ENCODE measurements around the gene PLA2G4E. TPM values are rescaled to one million over a fixed set of nuclear protein-coding genes. Genes with fewer than 3 reads are reported as not detected.

Gene PLA2G4E
- polyA plus RNA-seq, 2 of the 4 experiments (the other 2 are of a cell fraction) = 0.01 TPM; not detected in 1

DNA sequence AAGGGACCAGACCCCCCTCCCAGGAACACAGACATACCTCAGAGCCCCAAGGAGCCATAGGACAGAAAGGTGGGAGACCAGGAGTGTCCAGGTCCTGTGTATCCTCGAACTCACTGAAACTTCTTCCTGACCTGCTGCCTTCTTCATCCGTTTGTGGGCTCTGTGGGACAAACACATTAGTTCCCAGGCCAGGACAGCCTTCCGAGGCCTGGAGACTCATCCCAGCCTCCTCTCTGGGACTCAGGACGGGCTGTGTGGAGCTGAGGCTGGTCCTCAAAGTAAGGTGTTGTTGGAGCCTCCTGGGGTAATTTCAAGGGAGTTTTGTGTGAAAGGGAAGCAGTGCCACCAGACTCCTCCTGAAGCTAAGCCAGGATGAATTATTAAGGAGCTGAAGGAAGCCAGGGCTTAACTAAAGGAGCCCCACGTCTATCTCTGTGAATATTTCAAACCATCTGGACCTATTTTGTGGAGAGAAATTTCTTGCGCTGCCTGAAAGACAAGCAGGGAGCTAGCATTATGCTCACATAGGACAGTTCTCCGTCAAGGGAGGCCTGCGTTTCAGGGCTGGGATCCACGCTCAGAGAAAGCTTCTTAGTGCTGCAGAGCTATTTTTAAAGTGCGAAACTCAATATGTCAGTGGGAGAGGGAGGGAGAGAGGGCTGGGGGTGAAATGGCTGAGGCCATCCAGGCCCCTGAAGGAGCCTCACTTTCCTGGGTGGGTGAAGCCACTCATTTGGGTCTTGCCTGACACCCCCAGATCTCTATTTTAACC, 29.8 kb upstream of the PLA2G4E start:
- FAIRE-seq (no peak), DNase-seq (ENCODE audit: low read depth in 1 of 2, low spot score in 1 of 2) (no peak), ATAC-seq (no peak)
- TF ChIP-seq RAD21 (conservative IDR thresholded peaks at IDR 0.05 in 1 of 2, IDR thresholded peaks at IDR 0.05 in 1 of 2) = no peak
- TF ChIP-seq, protein P1, sequence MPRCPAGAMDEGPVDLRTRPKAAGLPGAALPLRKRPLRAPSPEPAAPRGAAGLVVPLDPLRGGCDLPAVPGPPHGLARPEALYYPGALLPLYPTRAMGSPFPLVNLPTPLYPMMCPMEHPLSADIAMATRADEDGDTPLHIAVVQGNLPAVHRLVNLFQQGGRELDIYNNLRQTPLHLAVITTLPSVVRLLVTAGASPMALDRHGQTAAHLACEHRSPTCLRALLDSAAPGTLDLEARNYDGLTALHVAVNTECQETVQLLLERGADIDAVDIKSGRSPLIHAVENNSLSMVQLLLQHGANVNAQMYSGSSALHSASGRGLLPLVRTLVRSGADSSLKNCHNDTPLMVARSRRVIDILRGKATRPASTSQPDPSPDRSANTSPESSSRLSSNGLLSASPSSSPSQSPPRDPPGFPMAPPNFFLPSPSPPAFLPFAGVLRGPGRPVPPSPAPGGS (IDR thresholded peaks at IDR 0.05) = no peak
- TF ChIP-seq KDM1A (IDR thresholded peaks at IDR 0.05; ENCODE audit: low read depth) = no peak
- TF ChIP-seq, protein P2, sequence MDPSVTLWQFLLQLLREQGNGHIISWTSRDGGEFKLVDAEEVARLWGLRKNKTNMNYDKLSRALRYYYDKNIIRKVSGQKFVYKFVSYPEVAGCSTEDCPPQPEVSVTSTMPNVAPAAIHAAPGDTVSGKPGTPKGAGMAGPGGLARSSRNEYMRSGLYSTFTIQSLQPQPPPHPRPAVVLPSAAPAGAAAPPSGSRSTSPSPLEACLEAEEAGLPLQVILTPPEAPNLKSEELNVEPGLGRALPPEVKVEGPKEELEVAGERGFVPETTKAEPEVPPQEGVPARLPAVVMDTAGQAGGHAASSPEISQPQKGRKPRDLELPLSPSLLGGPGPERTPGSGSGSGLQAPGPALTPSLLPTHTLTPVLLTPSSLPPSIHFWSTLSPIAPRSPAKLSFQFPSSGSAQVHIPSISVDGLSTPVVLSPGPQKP (IDR thresholded peaks at IDR 0.05; ENCODE audit: low read depth, low read length) = no peak
- TF ChIP-seq HES2 (IDR thresholded peaks at IDR 0.05) = no peak
- 0 out of 6 replicates have a peak overlapping the region, but pooled peaks of 1 of the 2 experiments have one; percentile 24 for H3K27ac ChIP-seq
- 80% methylated on average over 10 of the region's 10 CpGs for WGBS (ENCODE audit: missing lambda C conversion rate)
- no peaks in the 10 kb centered on the region for H3K9me3 ChIP-seq
- no peak overlapping the region for H3K4me2 ChIP-seq
- ChIA-PET POLR2A (no interaction called here), CTCF (interaction anchor here (1.1 to 7.7 kb wide), 2 partner anchors 64 to 87 kb away, joined by 3 to 96 read pairs; no protein-coding TSS in a partner anchor)
- no peak overlapping the region for H3K4me3 ChIP-seq
- H3K4me1 ChIP-seq = peaks cover 21% of the 10 kb centered on the region

DNA sequence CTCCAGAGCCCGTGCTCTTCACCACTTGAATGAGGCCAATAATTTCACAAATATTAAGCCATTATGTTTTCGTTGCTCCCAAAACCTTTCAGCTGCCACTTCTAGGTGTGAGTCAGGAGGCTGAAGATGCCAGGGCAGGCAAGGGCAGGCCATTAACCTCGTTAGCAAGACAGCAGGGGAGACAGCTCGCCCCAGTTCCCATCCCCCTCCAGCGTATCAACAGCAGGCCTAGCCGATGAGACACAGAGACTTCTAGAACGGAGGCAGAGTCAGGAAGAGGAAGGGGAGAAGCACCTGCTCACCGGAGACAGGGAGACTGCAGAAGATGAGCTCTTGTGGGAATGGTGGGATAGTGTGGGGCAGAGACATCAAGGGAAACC, 28.0 kb upstream of the PLA2G4E start:
- H3K4me3 ChIP-seq = no peak overlapping the region
- ATAC-seq = no peak
- ChIA-PET CTCF (interaction anchor here (1.2 to 1.8 kb wide), 3 partner anchors 8 to 59 kb away, joined by 3 to 8 read pairs (median 5); no protein-coding TSS in a partner anchor), POLR2A (no interaction called here)
- 88% methylated on average over 8 of the region's 8 CpGs for WGBS (ENCODE audit: missing lambda C conversion rate)
- TF ChIP-seq KDM5A (IDR thresholded peaks at IDR 0.05) (no peak), ZFP36 (IDR thresholded peaks at IDR 0.05; ENCODE audit: borderline replicate concordance, partially characterized antibody) (no peak), EHMT2 (IDR thresholded peaks at IDR 0.05; ENCODE audit: low read depth) (no peak), MYC (IDR thresholded peaks at IDR 0.05; ENCODE audit: borderline replicate concordance, low read length) (no peak)
- TF ChIP-seq, protein P3, sequence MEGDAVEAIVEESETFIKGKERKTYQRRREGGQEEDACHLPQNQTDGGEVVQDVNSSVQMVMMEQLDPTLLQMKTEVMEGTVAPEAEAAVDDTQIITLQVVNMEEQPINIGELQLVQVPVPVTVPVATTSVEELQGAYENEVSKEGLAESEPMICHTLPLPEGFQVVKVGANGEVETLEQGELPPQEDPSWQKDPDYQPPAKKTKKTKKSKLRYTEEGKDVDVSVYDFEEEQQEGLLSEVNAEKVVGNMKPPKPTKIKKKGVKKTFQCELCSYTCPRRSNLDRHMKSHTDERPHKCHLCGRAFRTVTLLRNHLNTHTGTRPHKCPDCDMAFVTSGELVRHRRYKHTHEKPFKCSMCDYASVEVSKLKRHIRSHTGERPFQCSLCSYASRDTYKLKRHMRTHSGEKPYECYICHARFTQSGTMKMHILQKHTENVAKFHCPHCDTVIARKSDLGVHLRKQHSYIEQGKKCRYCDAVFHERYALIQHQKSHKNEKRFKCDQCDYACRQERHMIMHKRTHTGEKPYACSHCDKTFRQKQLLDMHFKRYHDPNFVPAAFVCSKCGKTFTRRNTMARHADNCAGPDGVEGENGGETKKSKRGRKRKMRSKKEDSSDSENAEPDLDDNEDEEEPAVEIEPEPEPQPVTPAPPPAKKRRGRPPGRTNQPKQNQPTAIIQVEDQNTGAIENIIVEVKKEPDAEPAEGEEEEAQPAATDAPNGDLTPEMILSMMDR (IDR thresholded peaks at IDR 0.05) = no peak
- H3K4me2 ChIP-seq = no peak overlapping the region
- peaks cover 29% of the 10 kb centered on the region for H3K4me1 ChIP-seq
- DNase-seq (ENCODE audit: low read depth in 1 of 2, low spot score in 1 of 2) = no peak
- no peak for FAIRE-seq
- H3K9me3 ChIP-seq = no peaks in the 10 kb centered on the region
- no peak overlapping the region for H3K27ac ChIP-seq

DNA sequence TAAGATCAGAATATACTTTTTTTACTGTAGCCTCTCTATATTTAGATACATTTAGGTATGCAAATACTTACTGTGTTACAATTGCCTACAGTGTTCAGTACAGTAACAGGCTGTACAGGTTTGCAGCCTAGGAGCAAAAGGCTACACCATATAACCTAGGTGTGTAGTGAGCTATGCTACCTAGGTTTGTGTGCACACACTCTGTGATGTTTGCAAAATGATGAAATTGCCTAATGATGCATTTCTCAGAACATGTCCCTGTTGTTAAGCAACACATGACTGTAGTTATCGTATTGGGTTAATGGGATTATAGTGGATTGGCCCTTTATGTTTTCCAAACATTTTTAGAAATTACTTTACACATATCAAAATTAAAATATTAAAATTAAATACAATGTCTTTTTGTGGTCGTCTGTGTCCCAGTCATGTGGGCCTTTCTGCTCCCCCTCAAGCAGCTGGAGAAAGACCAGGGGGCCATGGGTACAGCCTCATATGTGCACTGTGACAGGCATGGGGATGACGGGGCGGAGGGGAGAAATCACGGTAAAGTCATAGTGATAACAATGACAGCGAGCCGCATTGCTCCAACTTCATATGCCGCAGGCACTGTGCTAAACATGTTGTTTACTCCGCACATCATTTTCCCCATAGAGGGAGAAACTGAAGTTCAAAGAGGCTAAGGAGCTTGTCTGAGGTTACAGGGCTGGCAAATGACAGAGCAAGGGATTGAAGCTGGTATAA, 27.4 kb upstream of the PLA2G4E start:
- 95% methylated on average over 9 of the region's 9 CpGs for WGBS (ENCODE audit: missing lambda C conversion rate)
- no peak overlapping the region for H3K4me2 ChIP-seq

More for the DNA sequence above, 27.4 kb upstream of the PLA2G4E start:
- Histone ChIP-seq H3K4me1 (peaks cover 29% of the 10 kb centered on the region), H3K4me3 (no peak overlapping the region), H3K27ac (no peak overlapping the region; a peak in 1 of 6 replicates), H3K9me3 (no peaks in the 10 kb centered on the region)
- POLR2A ChIA-PET = no interaction called here
- TF ChIP-seq, protein P4, sequence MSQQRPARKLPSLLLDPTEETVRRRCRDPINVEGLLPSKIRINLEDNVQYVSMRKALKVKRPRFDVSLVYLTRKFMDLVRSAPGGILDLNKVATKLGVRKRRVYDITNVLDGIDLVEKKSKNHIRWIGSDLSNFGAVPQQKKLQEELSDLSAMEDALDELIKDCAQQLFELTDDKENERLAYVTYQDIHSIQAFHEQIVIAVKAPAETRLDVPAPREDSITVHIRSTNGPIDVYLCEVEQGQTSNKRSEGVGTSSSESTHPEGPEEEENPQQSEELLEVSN (IDR thresholded peaks at IDR 0.05; ENCODE audit: borderline replicate concordance, low read depth) = no peak
- TF ChIP-seq RNF2 (IDR thresholded peaks at IDR 0.05; ENCODE audit: borderline replicate concordance, low read depth) (no peak), RCOR1 (IDR thresholded peaks at IDR 0.05; ENCODE audit: low read depth, low read length) (no peak), PHF8 (IDR thresholded peaks at IDR 0.05; ENCODE audit: borderline replicate concordance, low read depth) (no peak), FOXS1 (CRISPR knock-in tag; IDR thresholded peaks at IDR 0.05) (no peak), HDAC2 (IDR thresholded peaks at IDR 0.05) (no peak), HEYL (CRISPR knock-in tag; IDR thresholded peaks at IDR 0.05) (no peak), CHD4 (IDR thresholded peaks at IDR 0.05; ENCODE audit: borderline replicate concordance) (no peak)
- FAIRE-seq = no peak
- CTCF ChIA-PET = interaction anchor here (1.2 to 1.8 kb wide), 3 partner anchors 9 to 58 kb away, joined by 3 to 8 read pairs (median 5); no protein-coding TSS in a partner anchor
- ATAC-seq = no peak
- DNase-seq (ENCODE audit: low read depth in 1 of 2, low spot score in 1 of 2) = no peak
